Measurements from ENCODE around the gene DPF3.
"Not testable (repeated sequence)": the region's sequence is repeated elsewhere in the genome, so short reads cannot be mapped to it uniquely, and the experiment has no call there.

DPF3 gene

DNA sequence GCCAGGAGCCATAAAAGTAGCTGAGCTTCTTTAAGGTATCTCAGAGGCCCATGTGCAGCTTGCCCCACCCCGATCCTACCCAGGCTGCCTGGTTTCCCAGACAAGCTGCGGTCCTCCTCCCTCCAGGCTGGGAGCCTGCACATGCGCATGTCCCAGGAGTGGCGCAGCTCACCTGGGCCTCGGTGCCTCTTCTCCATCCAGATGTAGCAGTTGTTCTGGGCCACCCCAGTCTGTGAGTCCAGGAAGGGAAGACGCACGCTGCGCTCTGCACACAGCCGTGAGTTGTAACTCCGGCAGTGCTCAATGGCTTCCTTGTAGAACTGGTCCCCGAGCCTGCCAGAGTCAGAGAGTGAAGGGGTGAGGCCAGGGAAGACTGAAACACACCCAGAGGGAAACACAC lies 122.3 kb downstream of the DPF3 start:
- no peak for DNase-seq (ENCODE audit: low spot score)

DNA sequence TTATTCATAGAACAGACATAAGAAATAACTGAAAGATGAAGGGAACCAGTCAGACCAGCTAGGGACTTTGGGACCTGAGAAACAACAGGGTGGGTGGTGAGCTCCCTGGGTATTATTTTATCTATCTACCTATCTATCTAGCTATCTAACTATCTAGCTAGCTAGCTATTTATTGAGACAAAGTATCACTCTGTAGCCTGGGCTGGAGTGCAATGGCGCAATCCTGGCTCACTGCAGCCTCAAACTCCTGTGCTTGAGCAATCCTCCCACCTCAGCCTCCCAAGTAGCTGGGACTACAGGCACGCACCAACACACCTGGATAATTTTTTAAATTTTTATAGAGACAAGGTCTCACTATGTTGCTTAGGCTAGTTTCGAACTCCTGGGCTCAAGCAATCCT lies 127.6 kb downstream of the DPF3 start:
- no peak for DNase-seq (ENCODE audit: low spot score)

DNA sequence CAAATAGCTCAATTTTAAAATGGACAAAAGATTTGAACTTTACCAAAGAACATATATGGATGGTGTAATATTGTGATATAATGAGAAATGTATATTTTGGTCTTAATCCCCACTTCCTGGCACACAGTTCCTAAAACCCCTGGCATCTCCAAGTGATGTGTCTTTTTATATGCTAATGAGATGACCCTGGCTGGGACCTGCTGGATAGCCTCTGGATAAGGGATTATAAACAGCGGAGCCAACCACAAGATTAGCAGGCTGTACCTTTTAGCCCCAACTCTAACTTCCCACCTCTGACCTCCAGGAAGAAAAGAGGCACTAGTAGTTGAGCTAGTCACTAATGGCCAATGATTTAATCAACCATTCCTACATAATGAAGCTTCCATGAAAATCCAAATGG lies 130.0 kb downstream of the DPF3 start:
- no peak for DNase-seq (ENCODE audit: low spot score)

DNA sequence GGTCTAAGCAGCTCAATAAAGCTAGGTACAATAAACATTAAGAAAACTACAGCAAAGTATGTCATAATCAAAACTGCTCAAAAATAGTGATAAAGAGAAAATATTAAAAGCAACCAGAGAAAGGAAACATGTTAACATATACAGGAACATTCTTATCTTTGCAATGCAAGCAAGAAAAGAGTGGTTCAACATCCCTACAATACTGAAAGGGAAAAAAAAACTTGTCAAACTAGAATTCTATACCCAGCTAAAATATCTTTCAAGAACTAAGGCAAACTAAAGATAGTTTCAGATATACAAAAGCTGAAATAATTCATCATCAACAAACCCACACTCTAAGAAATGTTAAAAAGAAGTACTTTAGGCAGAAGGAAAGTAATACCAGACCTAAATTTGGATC lies 134.2 kb downstream of the DPF3 start:
- DNase-seq (ENCODE audit: low spot score), result no peak

DNA sequence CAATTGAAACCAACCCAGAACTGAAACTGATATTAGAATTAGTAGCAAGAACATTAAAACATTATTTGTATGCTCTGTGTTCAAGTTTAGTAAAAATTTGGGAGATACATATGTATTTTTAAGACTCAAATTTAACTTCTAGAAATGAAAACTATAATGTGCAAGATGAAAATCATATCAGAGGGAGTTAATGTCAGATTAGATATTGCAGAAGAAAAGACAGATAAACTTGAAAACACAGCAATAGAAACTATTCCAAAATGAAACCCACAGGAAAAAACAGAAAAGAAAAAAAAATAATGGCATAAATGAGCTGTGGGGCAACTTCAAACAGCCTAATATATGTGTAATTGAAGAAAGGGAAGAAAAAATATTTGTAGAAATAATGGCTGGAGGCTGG lies 134.9 kb downstream of the DPF3 start:
- no peak for DNase-seq (ENCODE audit: low spot score)

DNA sequence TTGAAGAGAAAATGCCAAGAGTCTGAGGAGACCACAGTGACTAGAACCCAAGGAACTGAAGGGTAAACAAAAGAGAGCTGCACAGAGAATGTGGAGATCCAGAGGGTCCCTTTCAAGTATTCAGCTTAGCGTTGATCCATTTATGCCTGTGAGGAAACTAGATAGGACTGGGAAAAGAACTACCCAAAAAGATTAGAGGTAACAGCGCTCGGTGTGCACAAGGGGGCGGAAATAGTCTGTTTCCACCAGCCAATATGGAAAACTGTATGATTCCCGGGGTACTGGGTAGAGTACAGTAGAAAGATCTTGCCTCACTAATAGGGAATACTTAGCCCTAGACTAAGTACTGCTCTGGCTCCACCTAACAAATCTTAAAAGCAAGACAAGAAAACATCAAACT lies 135.5 kb downstream of the DPF3 start:
- no peak for DNase-seq (ENCODE audit: low spot score)

DNA sequence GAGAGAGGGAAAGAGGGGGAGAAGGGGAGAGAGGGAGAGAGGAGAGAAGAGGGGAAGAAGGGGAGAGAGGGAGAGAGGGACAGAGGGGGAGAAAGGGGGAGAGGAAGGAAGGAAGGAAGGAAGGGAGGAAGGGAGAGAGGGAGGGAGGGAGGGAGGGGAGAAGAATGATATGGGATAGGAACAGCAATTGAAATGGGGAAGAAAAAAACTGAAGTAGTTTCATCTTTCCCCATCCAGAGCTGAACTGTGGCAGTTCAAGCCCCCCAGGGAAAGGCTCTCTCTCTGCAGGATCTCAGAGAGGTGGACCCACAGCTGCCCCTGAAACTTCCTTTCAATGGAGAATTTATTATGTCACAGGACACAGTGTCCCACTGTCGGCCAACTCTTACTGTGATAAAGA lies 136.9 kb downstream of the DPF3 start:
- no peak for DNase-seq (ENCODE audit: low spot score)

DNA sequence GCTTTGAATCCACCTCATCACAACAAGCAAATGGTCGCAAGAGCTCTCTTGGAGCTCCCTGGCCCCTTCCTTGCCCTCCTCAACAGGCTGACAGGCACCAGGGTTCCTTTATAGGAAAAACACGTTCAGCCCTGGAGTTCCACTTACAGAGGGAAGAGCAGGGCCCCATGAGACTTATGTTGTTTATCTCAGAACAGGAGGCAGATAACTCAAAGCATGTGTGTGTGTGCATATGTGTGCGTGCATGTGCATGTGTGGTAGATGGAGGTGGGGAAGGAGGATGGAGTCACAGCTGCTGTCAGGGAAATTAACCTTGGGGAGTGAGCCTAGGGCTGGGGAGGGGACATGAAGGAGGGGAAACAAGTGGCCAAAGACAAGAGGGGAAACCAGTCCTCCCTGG lies 138.1 kb downstream of the DPF3 start:
- no peak for DNase-seq (ENCODE audit: low spot score)

DNA sequence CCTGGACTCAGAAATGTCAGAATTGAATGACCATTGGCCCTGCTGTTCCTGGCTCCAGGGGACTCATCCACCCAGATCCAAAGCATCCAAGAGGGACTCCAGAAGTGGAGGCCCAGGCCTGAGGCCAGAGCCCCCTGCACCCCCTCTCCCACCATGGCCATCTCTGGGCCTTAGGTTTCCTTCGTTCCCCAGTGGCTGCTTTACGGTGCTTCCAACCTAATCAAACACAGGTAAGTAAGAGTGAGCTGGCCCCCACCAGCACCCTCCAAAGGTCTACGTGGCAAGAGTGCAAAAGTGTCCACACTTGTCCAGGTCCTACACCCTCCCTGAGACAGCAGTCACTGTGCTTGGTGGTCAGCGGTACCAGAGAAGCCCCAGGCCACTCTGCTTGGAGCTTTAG lies 139.0 kb downstream of the DPF3 start:
- no peak for DNase-seq (ENCODE audit: low spot score)

DNA sequence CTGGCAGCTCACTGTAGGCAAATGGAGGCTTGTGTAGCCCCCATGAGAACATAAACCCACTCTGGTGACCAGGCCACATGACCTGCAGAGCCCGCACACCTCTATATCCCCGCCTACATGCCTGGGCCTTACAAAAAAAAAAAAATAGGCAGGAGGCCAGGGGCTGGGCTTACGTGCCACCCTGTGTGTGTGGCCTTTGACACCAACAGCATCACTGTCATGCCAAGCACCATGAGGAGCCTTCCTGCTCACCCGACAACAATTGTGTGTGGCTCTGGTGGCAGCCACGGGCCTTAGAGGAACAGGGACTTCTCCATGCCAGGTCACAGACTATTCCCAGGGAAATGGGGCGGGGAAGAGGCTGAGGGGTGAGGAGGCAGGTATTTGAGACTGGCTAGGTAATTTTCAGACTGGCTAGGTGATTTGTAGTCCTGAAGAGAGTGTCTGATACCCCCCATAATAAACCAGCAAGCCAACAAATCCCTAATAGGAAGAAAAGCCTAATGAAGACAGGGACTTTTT lies 140.0 kb downstream of the DPF3 start:
- DNase-seq (ENCODE audit: low spot score), result no peak

DNA sequence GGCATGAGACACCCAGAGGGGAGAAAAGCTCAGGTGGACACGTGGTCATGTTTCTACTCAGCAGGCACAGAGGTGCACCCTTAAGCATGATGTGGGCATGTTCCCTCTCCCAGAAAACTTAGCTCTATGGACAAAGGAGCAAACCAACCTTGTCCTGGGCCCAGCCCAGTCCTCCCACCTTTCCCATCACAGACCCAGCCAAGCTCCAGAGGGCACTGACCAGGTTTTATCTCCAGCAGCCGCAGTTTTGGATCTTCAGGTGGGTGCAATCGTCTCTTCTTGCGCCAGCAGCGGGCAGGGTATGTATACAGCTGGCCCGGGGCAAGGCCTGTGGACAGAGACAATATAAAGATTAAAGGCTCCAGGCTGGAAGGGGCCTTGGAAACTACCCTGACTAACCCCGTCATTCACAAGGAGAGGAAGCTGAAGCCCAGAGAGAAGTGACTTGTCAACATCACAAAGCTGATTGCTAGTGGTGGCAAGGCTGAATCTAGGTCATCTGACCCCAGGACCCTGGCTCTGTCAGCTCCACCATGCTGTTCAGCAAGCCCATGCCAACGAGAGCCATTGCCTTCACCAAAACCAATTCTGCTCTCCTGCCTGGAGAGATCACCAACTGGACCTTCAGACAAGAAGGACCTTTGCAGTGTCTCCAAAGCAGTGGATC lies 140.7 kb downstream of the DPF3 start:
- no peak for DNase-seq (ENCODE audit: low spot score)

DNA sequence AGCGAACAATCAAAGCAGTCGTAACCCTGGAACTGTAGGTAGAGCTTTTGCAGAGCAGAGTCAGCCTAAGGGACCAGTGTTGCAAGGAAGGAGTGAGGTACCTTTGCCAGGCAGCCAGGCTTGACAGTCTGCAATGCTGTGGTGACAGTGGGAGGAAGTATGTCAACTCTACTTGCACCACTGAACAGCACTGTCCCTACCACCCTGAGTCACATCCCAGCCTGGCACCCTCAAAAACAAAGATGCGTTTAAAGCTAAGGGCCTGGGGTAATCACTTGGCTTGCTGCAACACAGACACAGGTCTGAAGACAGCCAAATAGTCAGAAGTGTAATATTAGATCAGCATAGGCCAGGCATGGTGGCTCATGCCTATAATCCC lies 141.9 kb downstream of the DPF3 start:
- no peak for DNase-seq (ENCODE audit: low spot score)

DNA sequence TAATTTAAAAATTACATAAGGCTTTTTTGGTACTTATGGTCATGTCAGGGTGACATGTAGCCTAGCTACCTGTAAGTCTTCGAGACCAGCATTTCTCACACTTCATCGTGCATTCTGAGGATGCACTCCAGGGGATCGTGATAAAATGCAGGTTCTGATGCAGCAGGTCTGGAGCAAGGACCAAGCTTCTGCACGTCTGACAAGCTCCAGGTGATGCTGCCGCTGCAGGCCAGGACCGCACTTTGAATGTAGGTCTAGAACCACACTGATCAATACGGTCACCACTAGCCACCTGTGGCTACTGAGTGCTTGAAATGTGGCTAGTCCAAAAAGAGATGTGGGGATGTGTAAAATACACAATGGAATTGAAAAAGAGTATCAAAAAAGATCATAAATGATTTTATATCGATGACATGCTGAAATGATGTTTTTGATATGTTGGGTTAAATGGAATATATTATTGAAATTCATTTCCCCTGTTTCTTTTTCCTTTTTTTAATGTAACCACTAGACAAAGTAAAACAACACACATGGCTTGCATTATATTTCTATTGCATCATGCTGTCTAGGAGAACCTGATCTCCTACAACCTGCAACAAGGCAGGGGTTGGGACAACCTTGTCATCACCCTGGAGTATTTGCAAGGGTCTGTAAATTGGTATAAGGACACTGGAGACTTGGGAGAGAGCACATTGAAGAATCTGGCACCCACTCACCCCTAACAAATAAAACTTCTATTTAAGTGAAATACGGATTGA lies 142.4 kb downstream of the DPF3 start:
- no peak for DNase-seq (ENCODE audit: low spot score)

DNA sequence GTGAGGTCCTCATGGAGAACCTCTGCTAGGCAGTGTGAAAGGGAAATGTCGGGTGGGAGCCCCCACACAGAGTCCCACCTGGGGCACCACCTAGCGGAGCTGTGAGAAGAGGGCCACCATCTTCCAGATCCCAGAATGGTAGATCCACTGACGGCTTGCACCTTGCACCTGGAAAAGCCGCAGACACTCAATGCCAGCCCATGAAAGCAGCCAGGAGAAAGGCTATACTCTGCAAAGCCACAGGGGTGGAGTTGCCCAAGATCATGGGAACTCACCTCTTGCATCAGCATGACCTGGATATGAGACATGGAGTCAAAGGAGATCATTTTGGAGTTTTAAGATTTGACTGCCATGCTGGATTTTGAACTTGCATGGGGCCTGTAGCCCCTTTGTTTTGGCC lies 145.0 kb downstream of the DPF3 start:
- DNase-seq (ENCODE audit: low spot score), result not testable (repeated sequence)

DNA sequence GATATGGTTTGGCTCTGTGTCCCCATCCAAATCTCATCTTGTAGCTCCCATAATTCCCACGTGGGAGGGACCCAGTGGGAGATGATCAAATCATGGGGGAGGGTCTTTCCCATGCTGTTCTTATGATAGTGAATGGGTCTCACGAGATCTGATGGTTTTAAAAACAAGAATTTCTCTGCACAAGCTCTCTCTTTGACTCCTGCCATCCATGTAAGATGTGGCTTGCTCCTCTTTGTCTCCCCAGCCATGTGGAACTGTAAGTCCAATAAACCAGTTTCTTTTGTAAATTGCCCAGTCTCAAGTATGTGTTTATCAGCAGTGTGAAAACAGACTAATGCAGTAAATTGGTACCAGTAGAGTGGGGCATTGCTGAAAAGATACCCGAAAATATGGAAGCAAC lies 146.2 kb downstream of the DPF3 start:
- no peak for DNase-seq (ENCODE audit: low spot score)

DNA sequence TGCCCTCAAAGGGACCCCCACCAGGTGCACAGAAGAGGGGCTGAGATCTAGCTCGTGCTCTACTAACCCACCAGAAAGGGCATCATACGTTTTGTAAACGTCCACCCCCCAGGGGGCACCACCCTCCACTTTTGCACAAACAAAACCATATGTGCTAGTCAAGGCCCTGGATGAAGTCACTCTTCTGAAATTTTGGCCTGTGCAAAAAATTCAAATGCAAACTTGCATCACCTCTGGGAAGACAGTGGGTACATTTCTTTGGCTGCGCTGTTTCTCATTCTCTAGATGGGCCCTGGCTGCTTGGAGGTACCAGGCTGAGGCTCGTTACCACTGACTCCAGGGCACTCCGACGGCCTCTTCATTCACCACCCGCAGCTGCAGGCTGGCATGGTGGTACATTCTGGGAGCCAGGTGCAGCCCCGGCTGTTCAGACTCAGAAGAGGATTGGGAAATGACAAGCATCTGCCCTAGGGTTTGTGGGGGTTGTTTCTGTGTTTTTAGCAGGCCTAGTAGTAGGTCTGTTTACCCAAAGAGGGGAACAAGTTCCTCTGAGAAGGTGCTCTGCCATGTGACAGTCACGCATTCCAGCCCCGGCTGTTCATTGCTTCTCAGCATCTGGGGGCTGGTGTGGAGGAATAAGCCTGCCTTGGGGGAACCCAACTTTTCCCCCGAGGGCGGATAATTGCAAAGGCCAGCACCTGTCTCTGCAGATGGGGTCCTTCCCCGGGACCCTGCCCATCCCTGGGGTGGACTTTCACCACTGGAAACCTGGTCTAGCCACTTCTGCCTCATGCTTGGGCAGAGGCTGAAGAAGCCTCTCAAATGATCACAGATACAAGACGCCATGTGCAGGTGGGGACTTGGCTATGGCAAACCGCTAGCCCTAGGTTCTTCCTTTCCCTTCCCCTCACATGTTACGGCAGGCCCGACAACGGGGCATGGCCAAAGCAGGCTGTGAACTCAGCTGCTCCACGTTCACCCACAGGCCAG lies 147.6 kb downstream of the DPF3 start:
- peak; percentile 63 for DNase-seq (ENCODE audit: low spot score)

DNA sequence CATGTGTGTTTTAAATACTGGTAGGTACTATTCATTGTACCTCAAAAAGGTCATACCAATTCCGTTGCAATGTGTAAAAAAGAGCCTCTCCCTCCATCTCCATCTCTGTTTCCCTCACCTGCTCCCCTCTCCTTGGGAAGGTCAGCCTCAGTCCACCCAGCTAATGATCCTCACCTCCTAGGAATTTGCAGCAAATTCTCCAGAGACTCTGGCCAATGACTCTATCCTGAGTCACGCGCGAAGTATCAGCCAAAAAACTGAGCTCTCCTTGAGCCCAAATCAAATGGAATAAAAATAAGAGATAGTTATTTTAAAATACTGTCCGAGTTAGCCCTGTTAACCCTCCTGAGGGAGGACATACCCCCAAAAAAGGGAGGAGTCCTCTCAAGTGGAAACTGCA lies 148.4 kb downstream of the DPF3 start:
- DNase-seq (ENCODE audit: low spot score), result peak; percentile 81

DNA sequence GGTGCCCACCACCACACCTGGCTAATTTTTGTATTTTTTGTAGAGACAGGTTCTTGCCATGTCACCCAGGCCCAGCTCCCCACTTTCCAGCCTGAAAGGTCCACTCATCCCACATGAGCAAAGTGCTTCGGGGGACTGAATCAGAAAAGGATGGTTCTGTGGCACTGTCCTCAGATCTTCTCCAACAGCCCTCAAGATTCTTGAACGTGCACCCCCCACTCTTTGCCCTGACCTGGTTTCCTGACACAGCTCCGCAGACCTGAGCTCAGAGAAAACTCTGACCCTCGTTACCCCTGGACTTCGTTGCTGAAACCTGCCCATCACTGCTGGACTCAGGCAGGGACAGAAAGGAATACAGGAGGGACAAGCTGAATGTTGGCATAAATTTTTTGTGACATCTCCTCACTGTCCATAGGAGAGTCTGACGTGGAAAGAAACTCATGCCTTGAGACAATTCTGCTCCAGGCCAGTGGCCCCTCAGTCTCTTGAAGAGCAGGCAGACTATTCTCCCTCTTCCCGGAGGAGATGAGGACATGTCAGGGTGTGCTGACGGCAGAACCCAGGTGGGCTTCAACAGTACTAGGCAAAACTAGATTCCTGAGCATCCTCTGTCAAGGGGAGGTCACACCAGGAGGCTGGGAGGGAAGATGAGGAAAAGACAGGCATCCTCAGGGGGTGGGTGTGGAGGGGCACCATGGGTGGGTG lies 149.3 kb downstream of the DPF3 start:
- DNase-seq (ENCODE audit: low spot score), result no peak

DNA sequence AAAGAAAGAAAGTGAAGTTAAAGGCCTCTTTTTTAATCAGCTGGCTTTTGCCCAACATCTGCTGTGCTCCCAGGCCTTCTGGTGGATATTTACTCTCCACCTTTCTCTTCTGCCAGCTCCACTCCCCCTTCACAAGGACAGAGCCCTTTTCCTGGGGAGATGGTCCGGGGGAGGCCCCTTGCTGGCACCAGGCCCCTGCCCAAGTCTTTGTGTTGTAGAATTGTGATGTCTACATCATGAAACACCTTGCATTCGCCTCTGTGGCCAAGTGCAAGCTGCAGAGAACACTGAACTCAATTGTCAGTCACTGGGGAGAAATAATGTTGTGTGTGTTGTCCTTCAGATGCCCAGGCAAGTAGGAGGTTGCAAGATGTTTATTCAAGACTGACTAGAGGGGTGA lies 150.3 kb downstream of the DPF3 start:
- DNase-seq (ENCODE audit: low spot score), result no peak

DNA sequence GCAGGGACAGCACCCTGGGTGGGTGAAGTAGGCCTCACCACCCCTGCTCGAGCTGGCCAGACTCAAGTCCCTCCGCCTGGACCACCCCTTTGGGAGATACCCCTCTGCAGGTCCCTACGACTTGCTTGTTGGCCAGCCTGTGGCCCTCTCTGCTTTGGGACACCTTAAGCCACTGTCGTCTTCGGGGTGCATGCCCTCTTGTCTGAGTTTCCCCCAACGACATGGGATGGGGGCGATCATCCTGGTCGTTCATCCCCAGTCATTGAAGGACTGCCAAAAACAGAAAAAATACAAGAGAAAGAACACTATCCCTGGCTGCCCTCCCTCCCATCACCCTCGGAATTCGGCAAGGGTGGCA lies 151.1 kb downstream of the DPF3 start:
- no peak for DNase-seq (ENCODE audit: low spot score)

DNA sequence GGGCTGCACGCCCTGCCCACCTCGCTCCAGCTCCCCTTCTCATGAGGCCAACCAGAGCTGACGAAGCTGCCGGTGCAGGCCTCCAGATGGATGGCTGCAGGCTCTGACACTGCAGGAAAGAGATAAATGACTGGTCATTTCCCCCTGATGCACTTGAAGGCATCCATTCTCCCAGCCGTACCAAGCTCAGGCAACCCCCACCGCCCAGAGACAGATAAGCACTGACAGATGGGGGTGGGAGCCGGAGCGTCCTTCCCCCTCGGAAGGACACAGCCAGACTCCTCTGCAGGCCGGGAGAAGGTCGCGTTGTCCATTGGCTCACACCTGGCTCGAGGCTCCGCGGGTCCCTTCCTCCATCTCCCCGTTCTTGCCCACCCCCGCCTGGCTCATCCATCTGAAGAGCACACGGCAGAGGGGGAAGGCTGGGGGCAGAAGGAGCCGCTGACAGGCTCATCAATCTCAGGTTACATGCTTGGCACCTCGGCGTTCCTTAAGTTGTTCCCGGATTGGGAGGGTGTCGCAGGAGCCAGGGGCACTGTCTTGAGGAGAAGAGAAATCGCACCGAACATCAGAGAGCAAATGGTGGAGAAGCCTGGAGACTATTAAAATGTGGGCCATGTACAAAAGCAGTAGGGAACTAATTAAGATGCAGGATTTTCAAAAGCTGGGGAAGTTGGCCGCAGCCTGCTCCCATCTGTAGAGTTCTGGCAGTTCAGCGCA lies 151.6 kb downstream of the DPF3 start:
- DNase-seq (ENCODE audit: low spot score), result no peak

DNA sequence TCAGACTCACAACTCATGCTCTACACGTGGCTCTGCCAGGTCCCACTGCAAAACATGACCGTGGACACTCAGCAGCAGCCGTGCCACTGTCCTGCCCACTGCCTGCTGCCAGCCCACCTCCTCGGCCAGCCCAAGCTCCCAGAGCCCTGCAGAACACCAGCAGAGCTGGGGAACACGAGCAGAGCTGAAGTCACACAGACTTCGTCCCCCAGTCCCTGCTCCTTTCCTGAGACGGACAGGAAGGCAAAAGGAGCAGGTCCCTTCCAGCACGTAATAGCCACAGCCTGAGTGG lies 152.1 kb downstream of the DPF3 start:
- no peak for DNase-seq (ENCODE audit: low spot score)
